HS-5 (cell line): ENCODE measurements around the gene NPR1.
A peak's percentile ranks its signal among the peaks of the same experiment; 100 is the strongest.
"Not testable (repeated sequence)": the region's sequence is repeated elsewhere in the genome, so short reads cannot be mapped to it uniquely, and the experiment has no call there.

ENCODE experiments used
- DNase-seq: peaks from one replicate; pipeline ENCODE4 v3.0.0-alpha.2; 2012; ENCODE audit warnings: low read depth

NPR1 gene

DNA sequence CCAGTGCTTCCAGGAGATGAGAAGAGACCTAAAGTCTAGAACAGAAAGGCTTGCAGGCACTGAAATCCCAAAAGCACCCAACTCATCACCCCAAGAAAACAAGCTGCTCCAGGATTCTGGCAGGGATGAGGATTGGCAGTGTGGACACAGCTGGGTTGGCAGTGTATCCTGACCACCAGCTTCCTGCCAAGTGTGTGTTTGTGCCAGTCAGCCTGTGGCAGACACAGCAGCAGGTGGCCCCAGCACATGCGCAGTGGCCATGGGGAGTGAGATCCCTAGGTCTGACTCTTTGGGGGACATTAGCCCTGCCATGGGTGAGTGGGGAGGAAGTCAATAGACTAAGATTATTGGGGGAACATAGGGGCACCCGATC, 28.6 kb upstream of the NPR1 start:
- no peak for DNase-seq

DNA sequence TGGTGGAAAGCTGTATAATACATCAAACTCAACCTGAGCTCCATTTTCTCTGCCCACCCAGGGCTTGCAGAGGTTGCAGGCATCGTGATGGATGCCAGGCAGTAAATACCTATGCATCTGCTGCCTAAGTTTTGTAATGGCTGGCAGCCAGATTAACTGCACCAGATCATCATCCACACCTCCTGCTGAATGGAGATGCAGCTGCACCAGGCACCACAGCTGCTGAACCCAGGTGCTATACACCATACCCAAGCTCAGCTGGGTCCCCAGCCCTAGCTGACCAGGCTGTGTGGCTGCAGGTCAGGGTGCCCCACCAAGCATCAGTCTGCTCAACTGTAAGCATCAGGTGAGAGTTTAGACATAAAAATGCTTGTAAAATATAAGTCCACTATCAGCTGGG, 26.7 kb upstream of the NPR1 start:
- no peak for DNase-seq

DNA sequence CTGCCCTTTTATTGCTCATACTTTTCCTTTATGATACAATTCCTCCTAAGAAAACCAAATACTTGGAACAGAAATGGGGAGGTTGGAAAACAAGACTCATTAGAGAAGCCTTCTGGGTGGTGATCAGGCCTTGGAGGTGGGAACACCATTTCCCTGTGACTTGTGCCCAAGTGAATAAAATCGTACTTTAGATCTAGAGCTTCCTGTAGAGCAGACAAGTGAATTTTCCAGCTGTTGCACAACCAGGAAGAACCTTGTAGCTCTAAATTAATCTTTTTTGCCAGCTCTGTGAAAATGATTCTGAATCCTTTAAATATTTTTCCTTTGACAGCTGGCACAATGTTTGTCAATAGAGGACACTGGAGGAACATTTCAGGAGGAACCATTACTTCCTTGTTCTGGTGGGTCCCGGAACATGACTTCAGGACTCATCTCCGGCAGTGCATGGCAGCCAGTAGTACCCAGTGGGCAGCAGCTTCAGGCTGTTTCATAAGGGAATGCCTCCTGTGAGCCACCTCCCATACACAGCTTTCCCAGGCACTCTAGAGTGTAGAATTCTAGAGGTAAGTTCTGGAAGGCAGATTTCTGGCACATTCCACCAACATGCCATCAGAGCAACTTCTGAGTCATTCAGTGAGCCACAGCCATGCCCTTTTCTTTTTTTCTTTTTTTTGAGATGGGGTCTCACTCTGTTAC, 25.5 kb upstream of the NPR1 start:
- DNase-seq, result no peak

DNA sequence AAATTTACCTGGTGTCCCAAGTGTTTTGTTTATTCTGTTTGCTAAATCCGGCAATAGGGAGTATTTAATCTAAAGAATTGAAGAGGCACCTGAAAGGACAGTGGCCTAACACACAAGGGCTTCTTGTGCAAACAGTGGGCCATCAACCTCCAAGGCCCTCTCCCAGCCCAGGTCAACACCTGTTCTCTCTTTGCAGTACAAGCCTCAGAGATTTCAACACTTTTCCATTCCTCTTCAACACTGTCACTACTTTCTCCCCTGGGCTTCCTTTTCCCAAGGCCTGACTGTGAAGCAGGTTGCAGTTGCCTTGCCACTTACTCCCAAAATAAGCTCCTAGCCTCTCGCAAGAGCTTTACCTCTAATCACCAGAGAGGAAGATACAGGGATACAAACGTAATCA, 23.2 kb upstream of the NPR1 start:
- no peak for DNase-seq

DNA sequence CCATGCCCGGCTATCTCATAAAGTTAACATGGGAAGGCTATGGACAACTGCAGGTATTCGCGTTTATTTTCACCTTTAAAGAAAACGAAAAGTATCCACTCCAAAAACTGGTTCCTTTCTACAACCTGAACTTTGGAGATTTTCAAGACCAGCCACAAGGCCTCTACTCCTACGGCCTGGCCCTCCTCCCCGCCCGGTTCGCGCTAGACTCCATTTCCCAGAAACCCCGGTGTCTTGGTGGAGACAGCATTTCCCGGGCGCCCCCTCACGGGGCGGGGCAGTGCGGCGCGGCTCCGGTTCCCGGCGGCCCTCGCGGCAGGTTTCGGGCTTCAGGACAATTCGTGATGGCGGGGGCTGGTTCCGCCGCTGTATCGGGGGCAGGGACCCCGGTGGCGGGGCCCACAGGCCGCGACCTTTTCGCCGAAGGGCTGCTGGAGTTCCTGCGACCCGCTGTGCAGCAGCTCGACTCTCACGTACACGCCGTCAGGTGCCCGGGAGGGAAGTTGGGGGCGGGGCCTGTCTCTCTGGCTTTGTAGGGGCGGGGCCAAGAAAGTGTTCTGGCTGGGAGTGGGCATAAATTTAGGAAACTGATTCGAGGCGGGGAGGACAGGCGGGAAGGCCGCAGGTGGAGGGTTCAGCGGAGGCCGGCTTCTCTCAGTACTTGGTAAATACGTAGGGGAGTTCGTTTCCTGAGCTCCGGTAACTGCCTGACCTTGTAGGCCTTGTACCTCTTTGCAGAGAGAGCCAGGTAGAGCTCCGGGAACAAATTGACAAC, 19.9 kb upstream of the NPR1 start, which contains the start of gene SNAPIN:
TSS of gene SNAPIN (plus strand) at position 304 of the 775 bp plus-strand sequence. CDS start at position 345, 41 bp downstream.
- peak; percentile 62 for DNase-seq

DNA sequence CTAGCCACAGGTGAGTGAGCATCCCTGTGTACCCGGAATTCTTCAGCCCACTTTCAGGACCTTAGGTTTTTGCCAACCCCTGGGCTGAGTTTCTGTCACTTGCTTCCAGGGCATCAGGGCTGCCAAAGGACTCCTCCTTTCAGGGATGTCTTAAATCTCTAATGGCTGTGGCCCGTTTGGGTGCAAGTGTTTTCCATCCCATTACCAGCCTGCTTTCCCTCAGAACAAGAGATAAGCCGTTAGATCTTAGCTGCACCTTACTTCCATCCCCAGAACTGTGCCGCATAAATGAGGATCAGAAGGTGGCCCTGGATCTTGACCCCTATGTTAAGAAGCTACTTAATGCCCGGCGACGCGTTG, 19.3 kb upstream of the NPR1 start:
- DNase-seq, result no peak

DNA sequence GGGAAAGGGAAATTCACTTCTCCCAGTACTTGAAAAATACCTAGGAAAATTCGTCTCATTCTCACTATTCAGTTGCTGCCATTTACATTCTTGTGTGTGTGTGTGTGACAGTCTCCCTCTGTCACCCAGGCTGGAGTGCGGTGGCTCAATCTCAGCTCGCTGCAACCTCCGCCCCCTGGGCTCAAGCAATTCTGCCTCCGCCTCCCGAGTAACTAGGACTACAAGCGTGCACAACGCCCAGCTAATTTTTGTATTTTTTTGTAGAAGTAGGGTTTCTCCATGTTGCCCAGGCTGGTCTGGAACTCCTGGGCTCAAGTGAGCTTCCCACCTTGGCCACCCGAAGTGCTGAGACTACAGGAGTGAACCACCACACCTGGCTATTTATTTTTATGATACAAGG, 18.8 kb upstream of the NPR1 start:
- DNase-seq, result no peak

DNA sequence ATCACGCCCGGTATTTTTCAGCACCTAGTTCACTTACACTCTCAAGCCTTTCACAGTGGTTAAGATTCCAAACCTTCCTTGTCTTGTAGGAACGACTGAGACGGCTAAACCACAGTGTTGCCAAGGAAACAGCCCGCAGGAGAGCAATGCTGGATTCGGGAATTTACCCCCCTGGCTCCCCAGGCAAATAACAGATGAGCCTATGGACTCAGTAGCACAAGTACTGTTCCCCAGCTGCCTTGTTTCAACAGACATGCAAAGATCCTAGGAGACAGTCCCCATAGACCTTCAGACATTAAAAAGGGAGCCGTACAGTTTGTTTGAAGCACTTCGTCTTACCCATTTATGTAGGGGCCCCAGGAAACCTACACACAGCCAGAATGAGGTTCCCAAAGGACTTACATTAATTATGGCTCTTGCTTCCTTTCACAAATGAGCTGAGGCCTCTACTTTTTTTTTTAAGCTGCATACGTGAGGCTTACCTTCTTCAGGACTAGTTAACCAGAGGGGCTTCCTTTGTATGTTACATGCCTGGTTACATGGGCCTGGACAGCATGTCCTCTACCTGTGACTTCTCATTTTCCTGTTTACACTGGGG, 17.3 kb upstream of the NPR1 start:
- no peak for DNase-seq

DNA sequence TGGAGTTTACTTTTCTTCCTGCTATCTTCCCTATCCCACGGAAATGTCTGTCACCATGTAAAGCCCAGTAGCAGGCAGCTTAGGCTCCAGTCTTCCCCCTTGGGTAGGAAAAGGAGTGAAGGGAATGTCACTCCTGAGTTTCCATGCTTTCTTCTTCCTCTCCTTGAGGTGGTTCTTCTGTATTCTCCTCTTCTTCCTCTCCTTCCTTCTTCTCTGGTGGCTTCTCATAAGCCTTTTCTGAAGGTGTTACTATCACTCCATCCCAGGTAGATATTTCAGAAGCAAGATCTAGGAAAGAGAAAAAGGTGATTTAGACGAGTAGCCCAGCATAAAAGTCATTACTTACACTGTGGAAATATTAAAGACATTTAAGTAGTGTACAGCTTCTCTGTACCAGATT, 16.2 kb upstream of the NPR1 start:
- no peak for DNase-seq

DNA sequence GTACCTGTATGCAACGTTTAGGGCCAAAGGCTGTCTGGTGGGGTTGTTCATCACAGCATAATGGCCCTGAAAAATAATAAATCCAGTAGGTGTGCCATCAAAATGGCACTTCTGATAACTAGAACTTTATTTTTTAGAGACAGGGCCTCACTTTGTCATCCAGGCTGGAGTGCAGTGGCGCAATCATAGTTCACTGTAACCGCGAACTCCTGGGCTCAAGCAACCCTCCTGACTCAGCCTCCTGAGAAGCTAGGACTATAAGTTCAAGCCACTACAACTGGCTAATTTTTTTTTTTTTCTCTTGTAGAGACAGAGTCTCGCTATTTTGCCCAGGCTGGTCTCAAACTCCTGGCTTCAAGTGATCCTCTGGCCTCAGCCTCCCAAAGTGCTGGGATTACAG, 15.3 kb upstream of the NPR1 start:
- no peak for DNase-seq

DNA sequence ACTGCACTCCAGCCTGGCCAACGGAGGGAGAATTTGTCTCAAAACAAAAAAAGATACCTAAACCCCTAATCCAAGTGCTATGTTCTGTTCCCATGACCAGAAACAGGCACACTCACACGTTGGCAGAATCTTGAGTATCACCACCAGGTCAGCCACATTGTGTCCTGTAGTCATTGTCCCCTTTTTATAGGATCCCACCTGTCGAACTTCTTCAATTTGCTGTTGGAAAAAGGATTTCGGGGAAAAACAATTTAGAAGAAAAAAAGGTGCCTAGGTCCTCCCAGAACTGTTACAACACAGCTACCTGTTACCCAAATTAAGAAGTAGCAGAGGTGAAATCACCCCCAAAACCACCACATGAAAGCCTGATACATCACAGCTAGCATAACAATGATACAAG, 11.0 kb upstream of the NPR1 start:
- no peak for DNase-seq

DNA sequence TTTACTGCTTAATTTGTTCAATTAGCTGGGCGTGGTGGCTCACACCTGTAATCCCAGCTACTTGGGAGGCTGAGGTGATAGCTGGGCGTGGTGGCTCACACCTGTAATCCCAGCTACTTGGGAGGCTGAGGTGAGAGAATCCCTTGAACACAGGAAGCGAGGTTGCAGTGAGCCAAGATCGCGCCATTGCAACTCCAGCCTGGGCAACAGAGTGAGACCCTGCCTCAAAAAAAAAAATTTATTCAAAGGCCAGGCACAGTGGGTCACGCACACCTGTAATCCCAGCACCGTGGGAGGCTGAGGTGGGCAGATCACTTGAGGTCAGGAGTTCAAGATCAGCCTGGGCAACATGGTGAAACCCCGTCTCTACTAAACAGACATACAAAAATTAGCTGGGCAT, 9.8 kb upstream of the NPR1 start:
- DNase-seq, result not testable (repeated sequence)

DNA sequence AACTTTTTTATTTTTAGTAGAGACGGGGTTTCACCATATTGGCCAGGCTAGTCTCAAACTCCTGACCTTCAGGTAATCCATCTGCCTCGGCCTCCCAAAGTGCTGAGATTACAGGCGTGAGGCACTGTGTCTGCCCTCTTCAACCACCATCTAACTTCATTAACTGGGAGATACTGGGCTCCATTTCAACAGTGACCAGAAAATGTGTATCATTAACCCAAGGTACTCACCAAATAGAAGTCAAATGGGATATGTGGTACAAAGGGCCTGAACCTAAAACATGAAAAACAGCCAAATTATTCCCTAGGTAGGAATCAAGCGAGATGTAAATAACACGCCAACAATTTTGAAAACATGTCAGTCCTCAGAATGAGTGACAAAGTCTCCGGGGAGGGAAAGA, 8.9 kb upstream of the NPR1 start:
- DNase-seq, result no peak

DNA sequence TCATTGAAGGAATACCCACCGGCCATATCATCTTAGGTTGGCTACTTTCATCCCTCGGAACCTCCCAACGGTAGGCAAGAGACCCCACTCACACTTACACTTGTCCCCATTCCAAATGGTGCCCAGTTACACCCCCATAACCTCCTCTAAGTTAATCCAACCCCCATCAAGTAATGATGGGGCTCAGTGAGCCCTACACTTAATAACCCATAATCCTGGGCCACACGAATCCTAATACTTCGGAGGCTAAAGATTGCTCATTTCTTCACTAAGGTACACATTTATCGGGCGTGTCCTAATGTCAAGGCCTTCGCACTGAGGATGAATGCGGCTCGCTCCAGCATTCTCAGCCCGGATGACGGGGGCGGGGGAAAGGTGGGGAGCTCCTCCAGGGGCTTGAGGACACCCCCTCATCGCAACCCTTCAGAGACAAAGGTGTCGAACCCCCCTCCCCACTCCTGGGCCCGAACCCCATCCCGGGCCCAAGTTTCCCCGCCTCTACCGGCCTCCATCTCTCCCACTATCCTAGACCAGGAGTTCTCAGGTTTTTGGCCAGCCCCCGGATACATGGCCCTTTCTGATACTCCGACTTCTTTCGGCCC, 8.1 kb upstream of the NPR1 start:
- DNase-seq, result no peak

DNA sequence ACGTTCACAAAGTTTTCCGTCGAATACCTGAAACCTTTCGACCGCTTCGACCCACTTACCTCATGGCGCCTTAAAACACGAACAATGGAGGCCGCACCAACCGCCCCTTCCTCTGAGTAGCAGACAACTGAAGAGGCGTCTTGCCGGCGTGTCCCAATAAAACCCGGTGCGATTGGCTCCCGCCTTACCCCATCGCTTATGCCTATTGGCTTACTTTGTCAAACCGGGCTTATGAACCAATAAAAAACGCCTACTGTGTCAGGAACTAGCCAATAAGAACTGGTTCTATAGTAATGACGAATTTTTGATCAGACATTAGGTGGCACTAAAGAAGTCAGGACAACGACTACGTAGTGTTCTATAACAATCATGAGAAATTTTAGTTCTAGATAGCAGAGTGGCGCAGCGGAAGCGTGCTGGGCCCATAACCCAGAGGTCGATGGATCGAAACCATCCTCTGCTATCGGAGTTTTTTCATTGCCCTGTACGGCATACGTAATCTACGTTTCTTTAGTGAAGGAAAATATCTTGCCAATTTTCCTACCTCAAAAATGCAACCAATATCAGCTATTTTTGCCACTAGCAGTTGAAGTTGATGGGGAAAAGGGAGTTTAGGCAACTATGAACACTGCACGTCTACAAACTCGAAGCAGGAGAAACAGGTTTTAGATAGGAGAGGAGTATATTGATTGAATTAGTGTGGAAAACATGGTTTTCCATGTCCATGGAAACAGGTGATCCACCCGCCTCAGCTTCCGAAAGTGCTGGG, 7.4 kb upstream of the NPR1 start, which contains the start of gene ILF2:
TSS of gene ILF2 (minus strand) at position 135 of the 769 bp plus-strand sequence. CDS start at position 64, 71 bp downstream.
- DNase-seq, result peak; percentile 100

DNA sequence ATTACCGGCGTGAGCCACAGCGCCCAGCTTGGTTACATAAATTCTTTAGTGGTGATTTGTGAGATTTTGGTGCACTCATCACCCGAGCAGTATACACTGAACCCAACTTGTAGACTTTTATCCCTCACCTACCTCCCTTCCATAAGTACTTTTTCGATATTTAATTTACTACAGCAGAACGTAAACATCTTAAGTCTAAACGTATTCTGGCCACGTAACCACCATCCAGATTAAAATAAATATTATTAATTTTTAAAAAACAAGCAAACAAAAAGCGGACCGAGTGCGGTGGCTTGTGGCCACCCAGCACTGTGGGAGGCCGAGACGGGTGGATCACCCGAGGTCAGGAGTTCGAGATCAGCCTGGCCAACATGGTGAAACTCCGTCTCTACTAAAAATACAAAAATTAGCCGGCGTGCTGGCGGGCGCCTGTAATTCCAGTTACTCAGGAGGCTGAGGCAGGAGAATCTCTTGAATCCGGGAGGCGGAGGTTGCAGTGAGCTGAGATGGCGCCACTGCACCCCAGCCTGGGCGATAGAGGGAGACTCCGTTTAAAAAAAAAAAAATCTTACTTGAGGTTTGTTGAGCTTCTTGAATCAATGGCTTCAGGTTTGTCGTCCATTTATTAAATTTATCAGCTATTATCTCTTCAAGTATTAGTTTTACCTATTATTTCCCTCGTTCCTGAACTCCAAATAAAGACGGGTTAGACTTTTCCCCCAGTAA, 6.7 kb upstream of the NPR1 start:
- not testable (repeated sequence) for DNase-seq

DNA sequence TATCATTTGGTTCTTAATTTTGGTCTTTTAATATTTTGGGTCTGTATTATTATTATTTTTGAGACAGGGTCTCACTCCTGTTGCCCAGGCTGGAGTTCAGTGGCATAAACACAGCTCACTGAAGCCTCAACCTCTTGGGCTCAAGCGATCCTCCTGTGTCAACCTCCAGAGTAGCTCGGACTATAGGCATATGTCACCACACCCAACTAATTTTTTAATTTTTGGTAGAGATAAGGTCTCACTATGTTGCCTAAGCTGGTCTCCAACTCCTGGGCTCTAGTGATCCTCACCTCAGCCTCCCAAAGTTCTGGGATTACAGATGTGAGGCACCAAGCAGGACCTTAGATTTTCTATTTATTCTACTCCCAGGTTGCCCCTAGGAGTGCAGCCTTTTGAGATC, 5.0 kb upstream of the NPR1 start:
- DNase-seq, result no peak

DNA sequence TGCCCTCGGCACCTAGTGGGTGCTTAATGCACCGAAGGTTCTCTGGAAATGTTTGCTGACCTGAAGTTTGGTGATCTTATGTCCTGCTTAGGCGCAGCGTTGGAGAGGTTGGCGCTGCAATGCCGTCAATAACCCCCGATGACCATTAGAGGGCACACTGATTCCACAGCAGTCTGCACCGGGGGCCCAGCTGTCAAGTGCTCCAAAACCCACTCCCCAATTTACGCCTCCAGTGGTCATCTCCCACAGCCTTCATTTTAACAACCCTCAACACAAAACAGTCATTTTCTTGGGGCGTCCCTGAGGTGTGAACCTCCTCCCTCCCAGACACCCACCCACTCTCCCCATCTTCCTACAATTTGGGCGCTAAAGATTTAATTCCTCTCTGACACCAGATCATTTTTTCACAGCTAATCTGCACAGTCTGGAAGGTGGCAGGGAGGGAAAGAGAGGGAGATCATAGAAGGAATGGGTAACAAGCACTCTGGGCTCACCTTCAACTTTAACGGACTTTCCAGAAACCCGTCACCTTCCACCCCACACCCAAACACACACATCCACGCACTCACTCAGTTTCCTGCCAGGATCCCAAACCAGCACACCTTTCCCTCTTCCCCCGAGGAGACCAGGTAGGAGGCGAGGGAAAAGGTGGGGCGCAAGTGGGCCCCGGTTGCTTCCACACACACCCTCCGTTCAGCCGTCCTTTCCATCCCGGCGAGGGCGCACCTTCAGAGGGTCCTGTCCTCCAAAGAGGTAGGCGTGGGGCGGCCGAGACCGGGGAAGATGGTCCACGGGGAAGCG, 570 bp upstream of the NPR1 start:
- no peak for DNase-seq

DNA sequence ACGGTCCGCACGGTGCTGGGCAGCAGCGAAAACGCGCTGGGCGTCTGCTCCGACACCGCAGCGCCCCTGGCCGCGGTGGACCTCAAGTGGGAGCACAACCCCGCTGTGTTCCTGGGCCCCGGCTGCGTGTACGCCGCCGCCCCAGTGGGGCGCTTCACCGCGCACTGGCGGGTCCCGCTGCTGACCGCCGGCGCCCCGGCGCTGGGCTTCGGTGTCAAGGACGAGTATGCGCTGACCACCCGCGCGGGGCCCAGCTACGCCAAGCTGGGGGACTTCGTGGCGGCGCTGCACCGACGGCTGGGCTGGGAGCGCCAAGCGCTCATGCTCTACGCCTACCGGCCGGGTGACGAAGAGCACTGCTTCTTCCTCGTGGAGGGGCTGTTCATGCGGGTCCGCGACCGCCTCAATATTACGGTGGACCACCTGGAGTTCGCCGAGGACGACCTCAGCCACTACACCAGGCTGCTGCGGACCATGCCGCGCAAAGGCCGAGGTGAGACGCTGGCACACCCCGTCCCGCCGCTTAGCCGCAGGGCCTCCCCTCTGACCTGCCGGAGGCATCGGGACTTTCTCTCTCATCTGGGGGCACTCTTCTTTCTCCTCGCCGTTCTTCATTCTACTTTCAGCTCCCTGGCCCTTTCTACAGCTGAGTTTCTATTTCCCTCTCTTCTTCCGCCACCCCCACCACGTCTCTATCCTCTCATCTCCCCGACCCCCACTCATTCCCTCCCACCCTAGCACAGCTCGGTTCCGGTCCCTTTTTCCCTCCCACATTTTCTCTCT, 1.0 kb downstream of the NPR1 start:
- DNase-seq, result no peak

DNA sequence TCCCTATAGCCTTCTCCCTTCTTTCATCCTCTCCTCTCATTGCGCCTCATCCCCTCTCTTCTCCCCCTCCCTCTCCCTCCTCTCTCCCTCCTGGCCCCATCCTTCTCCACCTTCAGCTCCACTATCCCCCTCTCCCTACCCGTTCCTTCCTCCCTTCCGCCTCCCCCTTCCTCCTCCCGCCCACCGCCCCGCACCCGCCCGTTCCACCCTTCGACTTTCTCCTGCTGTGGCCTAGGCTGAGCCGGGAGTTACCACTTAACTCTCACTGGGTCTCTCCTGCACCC, 1.6 kb downstream of the NPR1 start:
- DNase-seq, result no peak
